Esophagus squamous epithelium (tissue), 4 donors: ENCODE results near the gene GABRG3.

ENCODE experiments used
- CTCF ChIP-seq, 6 experiments: fragments of 450-650 bp in 4 of 6; fragments of 200-600 bp in 2 of 6; sonication (generic) in 2 of 6; IDR thresholded peaks; one replicate each; pipeline ENCODE4 v1.5.1; 2016 to 2019; ENCODE audit warnings: antibody characterized with exemption in 6 of 6, mild to moderate bottlenecking in 4 of 6, moderate library complexity in 4 of 6
- POLR2A ChIP-seq, 4 donors: fragments of 450-650 bp; IDR thresholded peaks; one replicate each; pipeline ENCODE4 v1.6.1; 2017; ENCODE audit warnings: antibody characterized with exemption in 4 of 4, mild to moderate bottlenecking in 4 of 4, moderate library complexity in 3 of 4

DNA sequence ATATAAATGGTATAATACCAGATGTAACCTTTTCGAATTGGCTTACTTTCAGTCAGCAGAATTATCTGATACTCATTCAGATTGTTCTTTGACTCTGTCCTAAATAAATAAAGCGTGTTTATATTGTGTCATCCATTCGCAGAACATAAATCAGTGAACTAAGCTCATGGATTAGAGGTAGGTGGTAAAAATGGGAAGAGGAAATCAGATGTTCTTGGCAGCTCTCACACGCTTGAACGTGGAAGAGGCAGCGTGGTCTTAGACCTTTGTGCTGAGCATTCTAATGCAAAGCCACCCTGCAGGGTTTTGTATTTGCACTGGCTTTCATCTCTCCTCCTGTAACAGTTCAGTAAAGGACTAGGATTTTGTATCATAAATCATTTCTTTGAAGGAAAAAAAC lies 441.4 kb downstream of the GABRG3 start:
- TF ChIP-seq POLR2A (IDR thresholded peaks at IDR 0.05) (no peak), CTCF (IDR thresholded peaks at IDR 0.05) (no peak)
